PC-9 (cell line): ENCODE results near the gene FOXL1. TPM values are rescaled to one million over a fixed set of nuclear protein-coding genes. Genes with fewer than 3 reads are reported as not detected.

ENCODE experiments used
- BruUV-seq: library from RNA; stranded (reverse); fragments of 400-500 nt; replicated peaks from 2 replicates; lab custom pipeline; 2021; lab: Mats Ljungman, UMichigan
- CTCF ChIA-PET: fragments of 300-600 bp; sonication (Branson Sonifier 250); formaldehyde crosslinking; loops from one replicate; lab custom pipeline; 2022; ENCODE audit warnings: antibody characterized with exemption; lab: Charles Lee
- POLR2A ChIA-PET: fragments of 300-600 bp; sonication (Branson Sonifier 250); formaldehyde crosslinking; loops from one replicate; lab custom pipeline; 2022; ENCODE audit warnings: antibody characterized with exemption; ENCODE audit not compliant: unreplicated experiment; lab: Charles Lee
- DNase-seq, 2 experiments: peaks; one replicate each; pipeline versions ENCODE4 v3.0.0 to v3.0.0-alpha.2; 2015 to 2022; ENCODE audit warnings: mixed read lengths in 1 of 2
- H2AFZ ChIP-seq: fragments of 200-600 bp; sonication (generic); 2 replicates; pipeline ENCODE4 v1.8.1; 2017; ENCODE audit warnings: antibody characterized with exemption
- H3F3A ChIP-seq: fragments of 200-600 bp; sonication (generic); 2 replicates; pipeline ENCODE4 v1.8.1; 2017; ENCODE audit warnings: antibody characterized with exemption, mild to moderate bottlenecking, low read depth; ENCODE audit not compliant: insufficient read depth
- H3K27ac ChIP-seq: fragments of 200-600 bp; sonication (generic); 2 replicates; pipeline ENCODE4 v1.6.1; 2016; ENCODE audit warnings: mixed run types
- H3K27me3 ChIP-seq: fragments of 200-600 bp; sonication (generic); 2 replicates; pipeline ENCODE4 v1.6.1; 2016; ENCODE audit warnings: low read depth, mixed run types; ENCODE audit not compliant: insufficient read depth
- H3K36me3 ChIP-seq: fragments of 200-600 bp; sonication (generic); 2 replicates; pipeline ENCODE4 v1.6.1; 2016; ENCODE audit warnings: low read depth, mixed run types
- H3K4me1 ChIP-seq: fragments of 200-600 bp; sonication (generic); replicated peaks from 2 replicates; pipeline ENCODE4 v1.6.1; 2016; ENCODE audit warnings: mixed run types; ENCODE audit not compliant: insufficient read depth
- H3K4me2 ChIP-seq: fragments of 200-600 bp; sonication (generic); 2 replicates; pipeline ENCODE4 v1.6.1; 2017; ENCODE audit warnings: mixed run types
- H3K4me3 ChIP-seq: fragments of 200-600 bp; sonication (generic); 2 replicates; pipeline ENCODE4 v1.6.1; 2016; ENCODE audit warnings: mixed run types
- H3K79me2 ChIP-seq: fragments of 200-600 bp; sonication (generic); 2 replicates; pipeline ENCODE4 v1.6.1; 2017; ENCODE audit warnings: low read depth, mixed run types
- H3K9me2 ChIP-seq: fragments of 200-600 bp; sonication (generic); 2 replicates; pipeline ENCODE4 v1.8.1; 2017; ENCODE audit warnings: mild to moderate bottlenecking; ENCODE audit not compliant: insufficient read depth
- H3K9me3 ChIP-seq: fragments of 200-600 bp; sonication (generic); 2 replicates; pipeline ENCODE4 v1.8.1; 2016; ENCODE audit warnings: low read depth; ENCODE audit not compliant: insufficient read depth
- H4K20me1 ChIP-seq: fragments of 200-600 bp; sonication (generic); 2 replicates; pipeline ENCODE4 v1.8.1; 2017; ENCODE audit not compliant: insufficient read depth
- EZH2 ChIP-seq: fragments of 200-600 bp; sonication (generic); IDR thresholded peaks from 2 replicates; pipeline ENCODE4 v1.8.0; 2017; ENCODE audit warnings: antibody characterized with exemption, low read depth
- intact Hi-C: fragments of 100-400 bp; cut with micrococcal nuclease; formaldehyde crosslinking; loops from one replicate; pipeline ENCODE4 v1.10.0; 2022; ENCODE audit not compliant: unreplicated experiment
- total RNA-seq: library from RNA; stranded (reverse); gene quantifications from 2 replicates; pipeline ENCODE4 v1.2.3, GENCODE V29; 2021
- TF ChIP-seq, protein P1 (sequence below): fragments of 200-600 bp; sonication (generic); conservative IDR thresholded peaks from 2 replicates; pipeline ENCODE4 v1.6.1; 2017; ENCODE audit warnings: mixed run types, antibody characterized with exemption, mild to moderate bottlenecking, moderate library complexity

FOXL1 gene
- total RNA-seq, 1 experiment from 2014 or later: not detected

DNA sequence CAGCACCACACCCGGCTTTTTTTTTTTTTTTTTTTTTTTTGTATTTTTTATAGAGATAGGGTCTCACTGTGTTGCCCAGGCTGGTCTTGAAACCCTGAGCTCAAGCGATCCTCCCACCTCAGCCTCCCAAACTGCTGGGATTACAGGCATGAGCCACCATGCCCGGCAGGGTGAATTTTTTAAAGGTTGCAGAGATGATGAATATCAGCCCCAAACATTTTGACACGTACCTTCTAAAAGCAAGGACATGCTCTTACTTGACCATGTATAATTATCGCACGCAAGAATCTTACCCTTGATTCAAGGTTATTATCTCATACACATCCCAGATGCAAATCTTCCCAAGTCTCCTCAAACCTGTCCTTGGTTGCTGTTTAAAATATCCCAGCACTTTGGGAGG, 16.0 kb upstream of the FOXL1 start:
- TF ChIP-seq, protein P1, sequence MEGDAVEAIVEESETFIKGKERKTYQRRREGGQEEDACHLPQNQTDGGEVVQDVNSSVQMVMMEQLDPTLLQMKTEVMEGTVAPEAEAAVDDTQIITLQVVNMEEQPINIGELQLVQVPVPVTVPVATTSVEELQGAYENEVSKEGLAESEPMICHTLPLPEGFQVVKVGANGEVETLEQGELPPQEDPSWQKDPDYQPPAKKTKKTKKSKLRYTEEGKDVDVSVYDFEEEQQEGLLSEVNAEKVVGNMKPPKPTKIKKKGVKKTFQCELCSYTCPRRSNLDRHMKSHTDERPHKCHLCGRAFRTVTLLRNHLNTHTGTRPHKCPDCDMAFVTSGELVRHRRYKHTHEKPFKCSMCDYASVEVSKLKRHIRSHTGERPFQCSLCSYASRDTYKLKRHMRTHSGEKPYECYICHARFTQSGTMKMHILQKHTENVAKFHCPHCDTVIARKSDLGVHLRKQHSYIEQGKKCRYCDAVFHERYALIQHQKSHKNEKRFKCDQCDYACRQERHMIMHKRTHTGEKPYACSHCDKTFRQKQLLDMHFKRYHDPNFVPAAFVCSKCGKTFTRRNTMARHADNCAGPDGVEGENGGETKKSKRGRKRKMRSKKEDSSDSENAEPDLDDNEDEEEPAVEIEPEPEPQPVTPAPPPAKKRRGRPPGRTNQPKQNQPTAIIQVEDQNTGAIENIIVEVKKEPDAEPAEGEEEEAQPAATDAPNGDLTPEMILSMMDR: no peak
- TF ChIP-seq EZH2: no peak
- Histone ChIP-seq H3K36me3 (no peaks in the 10 kb centered on the region), H3K27ac (no peak overlapping the region), H3K9me3 (no peaks in the 10 kb centered on the region), H4K20me1 (no peaks in the 10 kb centered on the region), H3K79me2 (no peaks in the 10 kb centered on the region), H3K4me3 (no peak overlapping the region), H3F3A (no peaks in the 10 kb centered on the region), H3K4me1 (no peaks in the 10 kb centered on the region), H3K27me3 (peaks cover 54% of the 10 kb centered on the region), H2AFZ (no peak overlapping the region), H3K9me2 (no peaks in the 10 kb centered on the region), H3K4me2 (no peak overlapping the region)
- POLR2A ChIA-PET: no interaction called here
- DNase-seq: no peak
- intact Hi-C loops: loop anchor here (5.0 to 10.0 kb wide), 3 partner anchors 642 to 1205 kb away; partner anchors contain the start of genes KLHDC4 and MAP1LC3B
- CTCF ChIA-PET: no interaction called here
- no TSS peak for BruUV-seq

DNA sequence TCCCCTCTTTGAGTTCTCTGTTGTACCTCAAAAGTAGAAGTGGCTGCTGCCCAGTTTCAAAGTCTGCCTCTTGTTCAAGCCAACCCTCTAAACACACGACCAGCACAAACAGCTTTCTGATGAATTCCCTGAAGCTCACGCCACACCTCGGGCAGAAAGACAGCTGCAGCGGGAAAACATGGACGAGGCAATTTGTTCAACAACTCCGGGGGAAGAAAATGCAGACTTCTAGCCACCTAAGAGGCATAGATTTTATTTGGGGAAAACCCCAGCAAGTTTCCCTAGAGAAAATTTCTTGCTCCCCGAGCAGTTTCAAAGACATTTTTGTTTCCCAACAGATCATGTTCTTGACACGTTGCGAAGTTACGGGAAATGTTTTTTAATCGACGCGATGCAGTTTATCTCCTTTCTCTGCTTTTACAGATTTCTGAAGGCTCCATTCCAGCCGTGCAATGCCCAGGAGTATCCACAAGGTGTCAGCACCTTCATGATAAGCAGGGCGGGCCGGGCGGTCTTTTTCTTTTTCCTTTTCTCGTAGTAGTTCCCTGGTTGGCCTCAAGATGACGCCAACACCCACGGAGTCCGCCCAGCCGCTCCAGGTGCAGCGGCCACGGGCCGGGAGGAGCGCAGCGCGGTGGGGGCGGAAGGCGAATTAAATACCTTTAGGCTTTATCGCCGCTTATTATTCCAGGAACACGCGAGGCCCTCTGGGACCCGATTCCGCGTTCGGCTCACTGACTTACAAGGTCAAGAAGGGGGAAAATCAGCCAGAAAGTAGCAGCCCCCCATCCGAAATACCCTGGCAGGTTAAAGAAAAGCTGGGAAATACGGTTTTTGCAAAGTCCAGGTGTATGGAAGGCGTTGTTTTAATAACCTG, 14.6 kb upstream of the FOXL1 start:
- TF ChIP-seq, protein P1: peak; percentile 100
- no peak; the same call in 1 of the 2 replicates for TF ChIP-seq EZH2
- DNase-seq: peak; percentile 72 to 82
- intact Hi-C loops: loop anchor here (1.0 to 10.0 kb wide), 4 partner anchors 641 to 1204 kb away; partner anchors contain the start of genes KLHDC4 and MAP1LC3B
- no peak overlapping the region for H3K27ac ChIP-seq
- peak overlapping the region; percentile 47 for H2AFZ ChIP-seq
- ChIA-PET CTCF (interaction anchor here (0.7 to 1.2 kb wide), 4 partner anchors 310 to 1205 kb away, joined by 3 to 7 read pairs (median 4); no protein-coding TSS in a partner anchor), POLR2A (no interaction called here)
- no peaks in the 10 kb centered on the region for H3K79me2 ChIP-seq
- H3K4me2 ChIP-seq: peak overlapping the region; percentile 69
- no peaks in the 10 kb centered on the region for H3K4me1 ChIP-seq
- no peaks in the 10 kb centered on the region for H3K9me2 ChIP-seq
- peak overlapping the region; percentile 19; the same call in 1 of the 2 replicates for H3K4me3 ChIP-seq
- no peaks in the 10 kb centered on the region for H3K9me3 ChIP-seq
- no peaks in the 10 kb centered on the region for H4K20me1 ChIP-seq
- peaks cover 42% of the 10 kb centered on the region for H3K27me3 ChIP-seq
- BruUV-seq: no TSS peak
- no peaks in the 10 kb centered on the region for H3F3A ChIP-seq
- H3K36me3 ChIP-seq: no peaks in the 10 kb centered on the region

DNA sequence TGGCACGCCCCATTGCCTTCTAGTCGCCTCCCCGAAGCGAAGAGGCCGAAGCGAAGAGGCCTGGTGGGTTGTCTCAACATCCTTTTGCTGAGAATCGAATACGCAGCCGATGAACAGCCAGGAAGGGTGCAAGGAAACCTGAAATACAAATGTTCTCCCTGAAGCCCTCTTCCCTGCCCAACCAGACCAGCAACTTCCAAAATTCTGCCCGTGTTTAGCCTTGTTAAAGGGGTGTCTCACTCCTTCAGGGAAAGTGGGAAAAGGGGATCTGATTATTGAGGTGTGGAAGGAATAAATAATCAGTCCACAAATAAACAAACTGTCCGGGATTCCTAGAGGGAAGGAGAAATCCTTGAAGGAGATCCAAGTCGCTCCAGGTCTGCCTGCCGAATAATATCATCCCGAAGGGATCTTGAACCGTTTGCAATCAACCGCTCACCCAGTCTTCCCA, 13.1 kb upstream of the FOXL1 start:
- intact Hi-C loops: loop anchor here (10.0 kb wide), 1 partner anchor 640 kb away; no protein-coding TSS in a partner anchor
- no peak for DNase-seq
- Histone ChIP-seq H3K9me3 (no peaks in the 10 kb centered on the region), H3F3A (no peaks in the 10 kb centered on the region), H3K36me3 (no peaks in the 10 kb centered on the region), H2AFZ (no peak overlapping the region), H3K27me3 (peaks cover 47% of the 10 kb centered on the region), H3K4me3 (no peak overlapping the region), H4K20me1 (no peaks in the 10 kb centered on the region), H3K9me2 (no peaks in the 10 kb centered on the region), H3K79me2 (no peaks in the 10 kb centered on the region), H3K4me2 (no peak overlapping the region), H3K27ac (no peak overlapping the region), H3K4me1 (no peaks in the 10 kb centered on the region)
- no peak for TF ChIP-seq EZH2
- TF ChIP-seq, protein P1: no peak
- POLR2A ChIA-PET: interaction anchor here (0.6 kb wide), 1 partner anchor 54 kb away, joined by 3 read pairs; no protein-coding TSS in a partner anchor
- CTCF ChIA-PET: interaction anchor here (0.8 to 1.2 kb wide), 3 partner anchors 309 to 1071 kb away, joined by 4 to 5 read pairs (median 4); no protein-coding TSS in a partner anchor
- BruUV-seq: no TSS peak
